Caco-2 (cell line): Measurements from ENCODE around the gene MFSD6. TPM values are rescaled to one million over a fixed set of nuclear protein-coding genes. Genes with fewer than 3 reads are reported as not detected.

Experiments used
- BruUV-seq: library from RNA; stranded (reverse); fragments of 400-500 nt; replicated peaks from 2 replicates; lab custom pipeline; 2021; lab: Mats Ljungman, UMichigan
- CTCF ChIA-PET: fragments of 300-600 bp; sonication (Branson Sonifier 250); formaldehyde crosslinking; loops from one replicate; lab custom pipeline; 2022; ENCODE audit warnings: antibody characterized with exemption; lab: Charles Lee
- POLR2A ChIA-PET: fragments of 300-600 bp; sonication (Branson Sonifier 250); formaldehyde crosslinking; loops from one replicate; lab custom pipeline; 2022; ENCODE audit warnings: antibody characterized with exemption; lab: Charles Lee
- DNase-seq, 2 experiments: peaks; one replicate each; pipeline versions ENCODE4 v3.0.0 to v3.0.0-alpha.2; 2020 to 2022
- H3K27me3 ChIP-seq: replicated peaks from 2 replicates; pipeline ENCODE4 v1.6.0; 2011; ENCODE audit warnings: low read length; ENCODE audit not compliant: control insufficient read depth, insufficient read depth
- H3K36me3 ChIP-seq: 2 replicates; pipeline ENCODE4 v1.5.1; 2011; ENCODE audit warnings: low read length; ENCODE audit not compliant: control insufficient read depth, insufficient read depth
- H3K4me1 ChIP-seq: fragments of 250-450 bp; sonication (Bioruptor Pico); 2 replicates; pipeline ENCODE4 v1.5.1; 2020; ENCODE audit warnings: mild to moderate bottlenecking
- H3K4me3 ChIP-seq: 2 replicates; pipeline ENCODE4 v1.5.1; 2011; ENCODE audit warnings: low read depth, mild to moderate bottlenecking, control low read depth, low read length
- H3K9me3 ChIP-seq: fragments of 250-450 bp; sonication (Bioruptor Pico); 2 replicates; pipeline ENCODE4 v1.5.1; 2020; ENCODE audit warnings: mild to moderate bottlenecking, moderate library complexity
- H3K27ac Mint-ChIP-seq: one replicate; pipeline ENCODE4 v1.8.0; 2022; ENCODE audit warnings: mixed read lengths; ENCODE audit not compliant: unreplicated experiment
- H3K27me3 Mint-ChIP-seq: one replicate; pipeline ENCODE4 v1.8.0; 2022; ENCODE audit warnings: mixed read lengths; ENCODE audit not compliant: insufficient read depth, unreplicated experiment
- H3K36me3 Mint-ChIP-seq: one replicate; pipeline ENCODE4 v1.8.0; 2022; ENCODE audit warnings: mild to moderate bottlenecking, mixed read lengths; ENCODE audit not compliant: insufficient read depth, unreplicated experiment
- H3K4me1 Mint-ChIP-seq: one replicate; pipeline ENCODE4 v1.8.0; 2022; ENCODE audit warnings: low read depth, mixed read lengths; ENCODE audit not compliant: unreplicated experiment
- H3K4me3 Mint-ChIP-seq: one replicate; pipeline ENCODE4 v1.8.0; 2022; ENCODE audit warnings: mild to moderate bottlenecking, moderate library complexity, mixed read lengths; ENCODE audit not compliant: unreplicated experiment
- H3K9me3 Mint-ChIP-seq: one replicate; pipeline ENCODE4 v1.8.0; 2022; ENCODE audit warnings: mixed read lengths; ENCODE audit not compliant: unreplicated experiment
- CTCF ChIP-seq, 2 experiments: fragments of 200-600 bp in 1 of 2; IDR thresholded peaks; 1 replicate in 1 of 2; 2 replicates in 1 of 2; pipeline versions ENCODE4 v1.5.1 to v1.8.0; 2011 to 2022; ENCODE audit warnings: antibody characterized with exemption in 1 of 2, control low read depth in 1 of 2, inconsistent platforms in 1 of 2, low read depth in 1 of 2, low read length in 1 of 2, mild to moderate bottlenecking in 1 of 2, moderate library complexity in 1 of 2; ENCODE audit not compliant: insufficient read depth in 1 of 2, severe bottlenecking in 1 of 2, unreplicated experiment in 1 of 2
- intact Hi-C: fragments of 100-400 bp; cut with micrococcal nuclease; formaldehyde crosslinking; loops from one replicate; pipeline ENCODE4 v1.10.0; 2022; ENCODE audit not compliant: unreplicated experiment
- total RNA-seq: library from RNA; stranded (reverse); gene quantifications from 2 replicates; pipeline ENCODE4 v1.2.3, GENCODE V29; 2022

MFSD6 gene
- total RNA-seq, 1 experiment from 2014 or later: 11.1 TPM

- no peaks in the 10 kb centered on the region for H3K9me3 ChIP-seq
- Mint-ChIP-seq H3K36me3 (peaks cover 7% of the 10 kb centered on the region), H3K4me3 (peak overlapping the region; percentile 59), H3K9me3 (no peaks in the 10 kb centered on the region), H3K27me3 (no peaks in the 10 kb centered on the region), H3K4me1 (peaks cover 47% of the 10 kb centered on the region), H3K27ac (peak overlapping the region; percentile 93)
- peaks cover 75% of the 10 kb centered on the region for H3K4me1 ChIP-seq
- BruUV-seq: no TSS peak
- intact Hi-C loops: loop anchor here (2.0 kb wide), 1 partner anchor 281 kb away; no protein-coding TSS in a partner anchor
- no peaks in the 10 kb centered on the region for H3K27me3 ChIP-seq
- no peaks in the 10 kb centered on the region for H3K36me3 ChIP-seq
- no peak for DNase-seq
- CTCF ChIA-PET: no interaction called here
- POLR2A ChIA-PET: no interaction called here
- no peak overlapping the region for H3K4me3 ChIP-seq
- TF ChIP-seq CTCF (IDR thresholded peaks at IDR 0.05; ENCODE audit: insufficient read depth in 1 of 2, low read depth in 1 of 2, low read length in 1 of 2, severe bottlenecking in 1 of 2, unreplicated experiment in 1 of 2): no peak
Measured at GRCh38 chr2:190527918-190528317, 119.8 kb downstream of the MFSD6 start.

GRCh38 chr2:190528521-190529001 is 120.4 kb downstream of the MFSD6 start:
- H3K4me3 ChIP-seq: no peak overlapping the region
- H3K9me3 Mint-ChIP-seq: no peaks in the 10 kb centered on the region
- no peaks in the 10 kb centered on the region for H3K36me3 ChIP-seq
- no peaks in the 10 kb centered on the region for H3K9me3 ChIP-seq
- peaks cover 7% of the 10 kb centered on the region for H3K36me3 Mint-ChIP-seq
- CTCF ChIA-PET: no interaction called here
- intact Hi-C loops: loop anchor here (2.0 kb wide), 1 partner anchor 280 kb away; no protein-coding TSS in a partner anchor
- H3K27me3 ChIP-seq: no peaks in the 10 kb centered on the region
- POLR2A ChIA-PET: no interaction called here
- H3K27ac Mint-ChIP-seq: peak overlapping the region; percentile 93
- no peak for TF ChIP-seq CTCF (IDR thresholded peaks at IDR 0.05; ENCODE audit: insufficient read depth in 1 of 2, low read depth in 1 of 2, low read length in 1 of 2, severe bottlenecking in 1 of 2, unreplicated experiment in 1 of 2)
- no TSS peak for BruUV-seq
- peaks cover 75% of the 10 kb centered on the region for H3K4me1 ChIP-seq
- DNase-seq: peak; percentile 78
- no peaks in the 10 kb centered on the region for H3K27me3 Mint-ChIP-seq
- H3K4me1 Mint-ChIP-seq: peaks cover 47% of the 10 kb centered on the region
- peak overlapping the region; percentile 59 for H3K4me3 Mint-ChIP-seq

GRCh38 chr2:190529486-190530247 is 121.5 kb downstream of the MFSD6 start:
- no TSS peak for BruUV-seq
- DNase-seq: no peak
- Mint-ChIP-seq H3K4me3 (peak overlapping the region; percentile 59), H3K9me3 (no peaks in the 10 kb centered on the region), H3K36me3 (peaks cover 7% of the 10 kb centered on the region), H3K27ac (peak overlapping the region; percentile 93), H3K27me3 (no peaks in the 10 kb centered on the region), H3K4me1 (peaks cover 47% of the 10 kb centered on the region)
- intact Hi-C loops: loop anchor here (1.0 to 2.0 kb wide), 6 partner anchors 32 to 279 kb away; no protein-coding TSS in a partner anchor
- Histone ChIP-seq H3K4me3 (no peak overlapping the region), H3K4me1 (peaks cover 75% of the 10 kb centered on the region), H3K9me3 (no peaks in the 10 kb centered on the region), H3K27me3 (no peaks in the 10 kb centered on the region), H3K36me3 (no peaks in the 10 kb centered on the region)
- ChIA-PET POLR2A (interaction anchor here (0.5 kb wide), 1 partner anchor 39 kb away, joined by 3 read pairs; no protein-coding TSS in a partner anchor), CTCF (interaction anchor here (1.0 kb wide), 1 partner anchor 45 kb away, joined by 3 read pairs; no protein-coding TSS in a partner anchor)
- no peak for TF ChIP-seq CTCF (IDR thresholded peaks at IDR 0.05; ENCODE audit: insufficient read depth in 1 of 2, low read depth in 1 of 2, low read length in 1 of 2, severe bottlenecking in 1 of 2, unreplicated experiment in 1 of 2)
